B cell (primary cell): ENCODE measurements around the gene GIGYF2. TPM values are rescaled to one million over a fixed set of nuclear protein-coding genes. Genes with fewer than 3 reads are reported as not detected.

ENCODE experiments used
- ATAC-seq: fragments of 200-7000 bp; cut with Tn5 transposase; one replicate; pipeline ENCODE4 v1.10.0; 2021; ENCODE audit warnings: low read depth, mild to moderate bottlenecking, moderate number of reproducible peaks, moderate library complexity
- CTCF ChIA-PET: fragments of 350-600 bp; sonication (Branson Sonifier 250); formaldehyde crosslinking; loops from one replicate; lab custom pipeline; 2021; ENCODE audit warnings: antibody characterized with exemption, inconsistent platforms; lab: Charles Lee
- POLR2A ChIA-PET: fragments of 350-600 bp; sonication (Branson Sonifier 250); formaldehyde crosslinking; loops from one replicate; lab custom pipeline; 2021; ENCODE audit warnings: antibody characterized with exemption; lab: Charles Lee
- DNase-seq: peaks from one replicate; pipeline ENCODE4 v3.0.0; 2013
- H2AFZ ChIP-seq: 2 replicates; pipeline ENCODE4 v1.6.1; 2012; ENCODE audit warnings: mild to moderate bottlenecking, low read depth, low read length; ENCODE audit not compliant: insufficient read depth, poor library complexity, severe bottlenecking
- H3K27ac ChIP-seq, 2 donors: 1 replicate in 1 of 2; 2 replicates in 1 of 2; pipeline ENCODE4 v1.5.1; 2012 to 2013; ENCODE audit warnings: low read length in 2 of 2, mild to moderate bottlenecking in 2 of 2, moderate library complexity in 1 of 2
- H3K27me3 ChIP-seq, 4 experiments: fragments of 200-600 bp in 1 of 4; sonication (generic) in 1 of 4; replicated peaks in 1 of 4; 1 replicate in 2 of 4; 2 replicates in 2 of 4; pipeline versions ENCODE4 v1.6.1 to v1.7.0; 2013 to 2016; ENCODE audit warnings: low read length in 3 of 4, mild to moderate bottlenecking in 2 of 4, mixed read lengths in 1 of 4, moderate library complexity in 1 of 4; ENCODE audit not compliant: insufficient read depth in 4 of 4, control insufficient read depth in 3 of 4; ENCODE audit errors: control extremely low read depth in 1 of 4
- H3K36me3 ChIP-seq, 2 experiments: replicated peaks in 1 of 2; 1 replicate in 1 of 2; 2 replicates in 1 of 2; pipeline versions ENCODE4 v1.6.1 to v1.7.1; 2013; ENCODE audit warnings: low read length in 1 of 2; ENCODE audit not compliant: insufficient read depth in 2 of 2, control insufficient read depth in 1 of 2; ENCODE audit errors: control extremely low read depth in 1 of 2, extremely low read depth in 1 of 2
- H3K4me1 ChIP-seq, 2 donors: fragments of 200-600 bp in 1 of 2; sonication (generic) in 1 of 2; 1 replicate in 1 of 2; 2 replicates in 1 of 2; pipeline versions ENCODE4 v1.5.1 to v1.6.1; 2013 to 2017; ENCODE audit warnings: low read length in 2 of 2; ENCODE audit not compliant: control insufficient read depth in 2 of 2, insufficient read depth in 2 of 2
- H3K4me2 ChIP-seq: replicated peaks from 2 replicates; pipeline ENCODE3; 2012; ENCODE audit warnings: mild to moderate bottlenecking, low read depth, low read length; ENCODE audit not compliant: poor library complexity, severe bottlenecking
- H3K4me3 ChIP-seq, 5 experiments: fragments of 200-600 bp in 1 of 5; sonication (generic) in 1 of 5; 1 replicate in 3 of 5; 2 replicates in 2 of 5; pipeline versions ENCODE4 v1.5.1 to v1.7.0; 2011 to 2016; ENCODE audit warnings: low read length in 4 of 5, mild to moderate bottlenecking in 4 of 5, low read depth in 2 of 5, control low read depth in 1 of 5, moderate library complexity in 1 of 5; ENCODE audit not compliant: insufficient read depth in 1 of 5; ENCODE audit errors: control extremely low read depth in 1 of 5, extremely low read depth in 1 of 5
- H3K79me2 ChIP-seq: fragments of 200-600 bp; sonication (generic); one replicate; pipeline ENCODE4 v1.6.0; 2016; ENCODE audit warnings: low read length; ENCODE audit not compliant: control insufficient read depth, insufficient read depth
- H3K9ac ChIP-seq: fragments of 200-600 bp; sonication (generic); 2 replicates; pipeline ENCODE4 v1.6.1; 2017; ENCODE audit warnings: mild to moderate bottlenecking, low read length, moderate library complexity
- H3K9me3 ChIP-seq, 3 donors: one replicate each; pipeline versions ENCODE4 v1.6.1 to v1.7.1; 2013; ENCODE audit warnings: low read length in 2 of 3; ENCODE audit not compliant: control insufficient read depth in 2 of 3, insufficient read depth in 1 of 3; ENCODE audit errors: control extremely low read depth in 1 of 3
- H4K20me1 ChIP-seq: 2 replicates; pipeline ENCODE4 v1.6.0; 2012; ENCODE audit warnings: mild to moderate bottlenecking, low read length; ENCODE audit not compliant: insufficient read depth, control insufficient read depth, poor library complexity, severe bottlenecking
- H3K27ac Mint-ChIP-seq: one replicate; pipeline ENCODE4 v1.8.0; 2021; ENCODE audit warnings: mixed read lengths
- H3K27me3 Mint-ChIP-seq: one replicate; pipeline ENCODE4 v1.8.0; 2021; ENCODE audit warnings: mixed read lengths
- H3K4me1 Mint-ChIP-seq: one replicate; pipeline ENCODE4 v1.8.0; 2021; ENCODE audit warnings: mixed read lengths
- H3K4me3 Mint-ChIP-seq: one replicate; pipeline ENCODE4 v1.8.0; 2021; ENCODE audit warnings: mixed read lengths
- H3K9me3 Mint-ChIP-seq: one replicate; pipeline ENCODE4 v1.8.0; 2022; ENCODE audit warnings: mixed read lengths; ENCODE audit not compliant: insufficient read depth
- EZH2 ChIP-seq: IDR thresholded peaks from 2 replicates; pipeline ENCODE4 v1.6.1; 2012; ENCODE audit warnings: borderline replicate concordance, low read depth, mild to moderate bottlenecking, moderate library complexity, low read length; ENCODE audit not compliant: insufficient read depth, poor library complexity, severe bottlenecking
- WGBS: methylation state at CpG from one replicate; pipeline ENCODE4 v1.1.5; 2013; ENCODE audit warnings: missing lambda C conversion rate; ENCODE audit not compliant: insufficient coverage; 5-methylcytosine and 5-hydroxymethylcytosine counted together
- intact Hi-C: fragments of 100-400 bp; cut with micrococcal nuclease; formaldehyde crosslinking; loops from one replicate; pipeline ENCODE4 v1.10.0; 2022
- polyA plus RNA-seq: library from polyadenylated mRNA; depleted of rRNA; stranded (reverse); fragments of >200 nt; gene quantifications from 2 replicates; pipeline ENCODE4 v1.2.3, GENCODE V29; 2012
- total RNA-seq, 2 donors: library from RNA; stranded (reverse); fragments of 120-200 nt in 1 of 2; gene quantifications; 1 replicate in 1 of 2; 2 replicates in 1 of 2; pipeline versions ENCODE4 v1.2.3 to v1.2.4, GENCODE V29; 2013 to 2022
- TF ChIP-seq, protein P1 (sequence below): fragments of 200-600 bp; IDR thresholded peaks from one replicate; pipeline ENCODE4 v1.8.0; 2022; ENCODE audit warnings: antibody characterized with exemption, mild to moderate bottlenecking

GIGYF2 gene
- total and polyA plus RNA-seq, 2 donors (not counting 1 experiment from before 2014, with no cell fraction given), result 7.2 to 108 TPM

DNA sequence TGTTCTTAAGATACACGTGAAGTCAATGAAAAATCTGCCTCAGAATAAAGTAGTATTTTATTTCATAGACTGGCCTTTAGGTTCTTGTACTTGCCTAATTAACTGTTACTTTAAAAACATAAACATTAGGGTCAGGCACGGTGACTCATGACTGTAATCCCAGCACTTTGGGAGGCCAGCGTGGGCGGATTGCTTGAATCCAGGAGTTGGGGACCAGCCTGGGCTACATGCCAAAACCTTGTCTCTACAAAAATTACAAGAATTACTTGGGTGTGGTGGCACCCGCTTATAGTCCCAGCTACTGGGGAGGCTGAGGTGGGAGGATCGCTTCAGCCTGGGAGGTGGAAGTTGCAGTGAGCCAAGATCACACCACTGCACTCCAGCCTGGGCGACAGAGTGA is 157.0 kb downstream of the GIGYF2 start:
- H3K4me3 Mint-ChIP-seq, result no peak overlapping the region
- DNase-seq, result no peak
- Histone ChIP-seq H3K9ac (no peak overlapping the region), H3K79me2 (no peaks in the 10 kb centered on the region), H3K36me3 (peaks cover 1 to 65% of the 10 kb centered on the region in 2 experiments), H3K27me3 (no peaks in the 10 kb centered on the region), H2AFZ (no peak overlapping the region), H3K27ac (no peak overlapping the region), H3K4me2 (no peak overlapping the region), H3K4me3 (no peak overlapping the region), H3K9me3 (no peaks in the 10 kb centered on the region), H3K4me1 (no peaks in the 10 kb centered on the region), H4K20me1 (no peaks in the 10 kb centered on the region)
- H3K4me1 Mint-ChIP-seq, result no peaks in the 10 kb centered on the region
- intact Hi-C loops, result loop anchor here (5.0 to 10.0 kb wide), 2 partner anchors 198 to 531 kb away; no protein-coding TSS in a partner anchor
- 100% methylated on average over 3 of the region's 7 CpGs for WGBS
- no peak for TF ChIP-seq EZH2
- TF ChIP-seq, protein P1, sequence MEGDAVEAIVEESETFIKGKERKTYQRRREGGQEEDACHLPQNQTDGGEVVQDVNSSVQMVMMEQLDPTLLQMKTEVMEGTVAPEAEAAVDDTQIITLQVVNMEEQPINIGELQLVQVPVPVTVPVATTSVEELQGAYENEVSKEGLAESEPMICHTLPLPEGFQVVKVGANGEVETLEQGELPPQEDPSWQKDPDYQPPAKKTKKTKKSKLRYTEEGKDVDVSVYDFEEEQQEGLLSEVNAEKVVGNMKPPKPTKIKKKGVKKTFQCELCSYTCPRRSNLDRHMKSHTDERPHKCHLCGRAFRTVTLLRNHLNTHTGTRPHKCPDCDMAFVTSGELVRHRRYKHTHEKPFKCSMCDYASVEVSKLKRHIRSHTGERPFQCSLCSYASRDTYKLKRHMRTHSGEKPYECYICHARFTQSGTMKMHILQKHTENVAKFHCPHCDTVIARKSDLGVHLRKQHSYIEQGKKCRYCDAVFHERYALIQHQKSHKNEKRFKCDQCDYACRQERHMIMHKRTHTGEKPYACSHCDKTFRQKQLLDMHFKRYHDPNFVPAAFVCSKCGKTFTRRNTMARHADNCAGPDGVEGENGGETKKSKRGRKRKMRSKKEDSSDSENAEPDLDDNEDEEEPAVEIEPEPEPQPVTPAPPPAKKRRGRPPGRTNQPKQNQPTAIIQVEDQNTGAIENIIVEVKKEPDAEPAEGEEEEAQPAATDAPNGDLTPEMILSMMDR, result no peak
- no peak overlapping the region for H3K27ac Mint-ChIP-seq
- no peaks in the 10 kb centered on the region for H3K27me3 Mint-ChIP-seq
- no peak for ATAC-seq
- no peaks in the 10 kb centered on the region for H3K9me3 Mint-ChIP-seq
- POLR2A ChIA-PET, result no interaction called here
- CTCF ChIA-PET, result interaction anchor here (0.7 to 5.1 kb wide), 9 partner anchors 17 to 396 kb away, joined by 3 to 39 read pairs (median 4); partner anchors contain the start of genes ATG16L1, INPP5D and NEU2

DNA sequence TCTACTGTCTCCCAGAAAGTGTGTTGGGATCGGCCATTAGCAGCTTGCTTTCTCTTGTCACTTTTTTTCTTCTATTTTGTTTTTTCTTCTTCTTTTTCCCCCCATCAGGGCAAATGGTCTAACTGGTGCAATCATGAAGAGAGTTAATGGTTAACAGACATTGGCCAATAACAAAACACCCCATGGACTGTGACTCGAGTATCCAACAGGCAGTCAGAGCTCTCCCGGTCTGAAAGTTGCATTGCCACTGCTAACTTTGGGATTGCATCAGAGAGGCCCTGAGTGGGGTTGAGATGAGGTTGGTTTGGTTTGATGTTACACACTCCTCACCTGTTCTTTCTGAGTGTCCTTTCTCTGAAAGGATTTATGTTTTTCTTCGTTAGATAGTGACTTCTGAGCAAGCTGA is 160.0 kb downstream of the GIGYF2 start:
- Mint-ChIP-seq H3K4me1 (no peaks in the 10 kb centered on the region), H3K27ac (no peak overlapping the region), H3K9me3 (no peaks in the 10 kb centered on the region), H3K27me3 (no peaks in the 10 kb centered on the region), H3K4me3 (no peak overlapping the region)
- H2AFZ ChIP-seq, result no peak overlapping the region
- ChIA-PET CTCF (interaction anchor here (3.1 kb wide), 1 partner anchor 197 kb away, joined by 9 read pairs; no protein-coding TSS in a partner anchor), POLR2A (no interaction called here)
- H3K4me1 ChIP-seq, result no peaks in the 10 kb centered on the region
- no peaks in the 10 kb centered on the region for H3K27me3 ChIP-seq
- TF ChIP-seq, protein P1, result no peak
- no peak for TF ChIP-seq EZH2
- no peak overlapping the region for H3K4me2 ChIP-seq
- no peak overlapping the region for H3K4me3 ChIP-seq
- intact Hi-C loops, result loop anchor here (10.0 kb wide), 1 partner anchor 528 kb away; no protein-coding TSS in a partner anchor
- 83% methylated on average over 1 of the region's 4 CpGs for WGBS
- H3K79me2 ChIP-seq, result no peaks in the 10 kb centered on the region
- DNase-seq (no peak), ATAC-seq (no peak)
- H4K20me1 ChIP-seq, result no peaks in the 10 kb centered on the region
- no peaks in the 10 kb centered on the region for H3K9me3 ChIP-seq
- no peak overlapping the region for H3K27ac ChIP-seq
- H3K36me3 ChIP-seq, result peaks cover 1 to 43% of the 10 kb centered on the region in 2 experiments
- H3K9ac ChIP-seq, result no peak overlapping the region
